ENCODE results near the gene MPND.

The MPND gene

GRCh38 chr19:4350726-4351125 lies 7.4 kb downstream of the MPND start:
- no peaks in the 10 kb centered on the region for H3K27me3 Mint-ChIP-seq (ENCODE audit: low read depth)
- no peak overlapping the region for H3K27ac Mint-ChIP-seq
- TF ChIP-seq CTCF (IDR thresholded peaks at IDR 0.05; ENCODE audit: unreplicated experiment in 3 of 3) = no peak
- peaks cover 17% of the 10 kb centered on the region for H3K36me3 Mint-ChIP-seq (ENCODE audit: low read depth)
- H3K4me1 Mint-ChIP-seq = no peaks in the 10 kb centered on the region
- no peak overlapping the region for H3K4me3 Mint-ChIP-seq
- no peaks in the 10 kb centered on the region for H3K9me3 Mint-ChIP-seq

GRCh38 chr19:4352701-4353121 lies 9.3 kb downstream of the MPND start:
- Mint-ChIP-seq H3K4me3 (no peak overlapping the region), H3K27me3 (ENCODE audit: low read depth) (no peaks in the 10 kb centered on the region), H3K9me3 (no peaks in the 10 kb centered on the region), H3K27ac (no peak overlapping the region), H3K4me1 (no peaks in the 10 kb centered on the region), H3K36me3 (ENCODE audit: low read depth) (peaks cover 10% of the 10 kb centered on the region)
- peak; percentile 91 to 97 (median 96) for TF ChIP-seq CTCF (IDR thresholded peaks at IDR 0.05; ENCODE audit: unreplicated experiment in 3 of 3)

GRCh38 chr19:4354282-4354681 lies 10.9 kb downstream of the MPND start:
- no peaks in the 10 kb centered on the region for H3K27me3 Mint-ChIP-seq (ENCODE audit: low read depth)
- H3K36me3 Mint-ChIP-seq (ENCODE audit: low read depth) = peaks cover 8% of the 10 kb centered on the region
- TF ChIP-seq CTCF (IDR thresholded peaks at IDR 0.05; ENCODE audit: unreplicated experiment in 3 of 3) = no peak
- H3K4me3 Mint-ChIP-seq = no peak overlapping the region
- H3K9me3 Mint-ChIP-seq = no peaks in the 10 kb centered on the region
- H3K27ac Mint-ChIP-seq = no peak overlapping the region
- no peaks in the 10 kb centered on the region for H3K4me1 Mint-ChIP-seq

GRCh38 chr19:4354897-4355296 lies 11.5 kb downstream of the MPND start:
- TF ChIP-seq CTCF (IDR thresholded peaks at IDR 0.05; ENCODE audit: unreplicated experiment in 3 of 3) = no peak
- Mint-ChIP-seq H3K9me3 (no peaks in the 10 kb centered on the region), H3K27me3 (ENCODE audit: low read depth) (no peaks in the 10 kb centered on the region), H3K27ac (no peak overlapping the region), H3K36me3 (ENCODE audit: low read depth) (peaks cover 8% of the 10 kb centered on the region), H3K4me3 (no peak overlapping the region), H3K4me1 (no peaks in the 10 kb centered on the region)

GRCh38 chr19:4357095-4357797 lies 13.9 kb downstream of the MPND start:
- Mint-ChIP-seq H3K27ac (no peak overlapping the region), H3K4me3 (no peak overlapping the region), H3K36me3 (ENCODE audit: low read depth) (peaks cover 10% of the 10 kb centered on the region), H3K4me1 (peaks cover 8% of the 10 kb centered on the region), H3K27me3 (ENCODE audit: low read depth) (no peaks in the 10 kb centered on the region), H3K9me3 (no peaks in the 10 kb centered on the region)
- TF ChIP-seq CTCF (IDR thresholded peaks at IDR 0.05; ENCODE audit: unreplicated experiment in 3 of 3) = no peak

- Mint-ChIP-seq H3K4me1 (peaks cover 8% of the 10 kb centered on the region), H3K4me3 (no peak overlapping the region), H3K36me3 (ENCODE audit: low read depth) (peaks cover 10% of the 10 kb centered on the region), H3K9me3 (no peaks in the 10 kb centered on the region), H3K27me3 (ENCODE audit: low read depth) (no peaks in the 10 kb centered on the region), H3K27ac (no peak overlapping the region)
- no peak for TF ChIP-seq CTCF (IDR thresholded peaks at IDR 0.05; ENCODE audit: unreplicated experiment in 3 of 3)
Measured at GRCh38 chr19:4357921-4358326, 14.6 kb downstream of the MPND start.
